ENCODE results near the gene RABGAP1L.
"Not testable (repeated sequence)": the region's sequence is repeated elsewhere in the genome, so short reads cannot be mapped to it uniquely, and the experiment has no call there.

The RABGAP1L gene

GRCh38 chr1:174204697-174205308 is 45.5 kb downstream of the RABGAP1L start:
- DNase-seq, result no peak

- no peak for DNase-seq
Measured at GRCh38 chr1:174206148-174206836, 47.0 kb downstream of the RABGAP1L start.

- no peak for DNase-seq
Measured at GRCh38 chr1:174209347-174210187, 50.2 kb downstream of the RABGAP1L start.

- DNase-seq, result no peak
Measured at GRCh38 chr1:174211486-174211885, 52.2 kb downstream of the RABGAP1L start.

GRCh38 chr1:174215766-174216165 is 56.4 kb downstream of the RABGAP1L start:
- no peak for DNase-seq

GRCh38 chr1:174217248-174217647 is 57.9 kb downstream of the RABGAP1L start:
- no peak for DNase-seq

GRCh38 chr1:174217787-174218574 is 58.7 kb downstream of the RABGAP1L start:
- no peak for DNase-seq

GRCh38 chr1:174218983-174219382 is 59.7 kb downstream of the RABGAP1L start:
- no peak for DNase-seq

GRCh38 chr1:174219606-174220370 is 60.5 kb downstream of the RABGAP1L start:
- DNase-seq, result no peak

- DNase-seq, result no peak
Measured at GRCh38 chr1:174221681-174222080, 62.4 kb downstream of the RABGAP1L start.

GRCh38 chr1:174222166-174222949 is 63.0 kb downstream of the RABGAP1L start:
- DNase-seq, result no peak

GRCh38 chr1:174224641-174225040 is 65.3 kb downstream of the RABGAP1L start:
- DNase-seq, result no peak

GRCh38 chr1:174225499-174226204 is 66.3 kb downstream of the RABGAP1L start:
- no peak for DNase-seq

- no peak for DNase-seq
Measured at GRCh38 chr1:174230399-174230798, 71.1 kb downstream of the RABGAP1L start.

GRCh38 chr1:174232761-174233160 is 73.4 kb downstream of the RABGAP1L start:
- DNase-seq, result no peak

GRCh38 chr1:174238845-174239501 is 79.7 kb downstream of the RABGAP1L start:
- DNase-seq, result not testable (repeated sequence)

GRCh38 chr1:174239541-174239940 is 80.2 kb downstream of the RABGAP1L start:
- DNase-seq, result no peak

- DNase-seq, result no peak
Measured at GRCh38 chr1:174242856-174243255, 83.5 kb downstream of the RABGAP1L start.

GRCh38 chr1:174243451-174244000 is 84.2 kb downstream of the RABGAP1L start:
- no peak for DNase-seq

- no peak for DNase-seq
Measured at GRCh38 chr1:174244017-174244416, 84.7 kb downstream of the RABGAP1L start.
